Activated T-cell treated with anti-CD3 and anti-CD28 coated beads, Interleukin-2, amount 50 U/mL, for 1 hour (primary cell): ENCODE data around the gene LHCGR.
"Not testable (repeated sequence)": the region's sequence is repeated elsewhere in the genome, so short reads cannot be mapped to it uniquely, and the experiment has no call there.

Experiments used
- DNase-seq: peaks from one replicate; pipeline ENCODE4 v3.0.0-alpha.2; 2020

The LHCGR gene

DNA sequence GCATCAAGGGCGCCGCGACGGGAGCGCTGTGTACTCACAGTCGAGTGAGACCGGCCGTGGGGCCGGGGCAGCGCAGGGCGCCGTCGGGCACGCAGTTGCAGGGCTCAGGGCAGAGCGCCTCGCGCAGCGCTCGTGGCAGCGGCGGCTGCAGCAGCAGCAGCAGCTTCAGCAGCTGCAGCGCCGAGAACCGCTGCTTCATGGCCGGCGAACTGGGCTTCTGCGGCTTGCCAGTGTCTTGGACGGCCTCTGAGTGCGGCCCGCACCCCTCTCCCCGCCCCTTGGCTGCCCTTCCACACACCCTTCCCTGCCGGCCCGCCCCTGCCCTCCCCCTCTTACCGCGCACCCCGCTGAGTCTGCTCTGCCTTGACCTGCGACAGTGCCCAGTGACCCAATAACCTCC is at the start of gene LHCGR:
TSS of gene LHCGR (minus strand) at position 252 of the 400 bp plus-strand sequence. CDS start at position 199, 53 bp downstream.
- DNase-seq: no peak

DNA sequence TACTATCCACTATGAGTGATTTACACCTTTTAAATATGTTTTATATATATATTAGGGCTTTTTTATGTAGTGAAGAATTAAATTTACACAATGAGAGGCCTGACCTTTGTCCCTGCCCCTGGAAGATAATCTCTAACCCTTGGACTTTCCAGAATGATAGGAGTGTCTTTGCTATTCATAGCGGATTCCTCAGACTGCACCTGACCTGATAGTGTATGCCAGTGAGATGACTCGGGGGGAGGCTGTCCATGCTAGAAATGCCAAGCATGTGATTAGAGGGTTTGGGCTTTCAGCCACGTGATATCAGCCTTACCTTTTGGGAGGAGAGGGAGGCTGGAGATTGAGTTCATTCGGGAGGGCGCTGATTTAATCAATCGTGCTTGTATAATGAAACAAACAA is 44.1 kb upstream of the LHCGR start:
- DNase-seq: no peak

DNA sequence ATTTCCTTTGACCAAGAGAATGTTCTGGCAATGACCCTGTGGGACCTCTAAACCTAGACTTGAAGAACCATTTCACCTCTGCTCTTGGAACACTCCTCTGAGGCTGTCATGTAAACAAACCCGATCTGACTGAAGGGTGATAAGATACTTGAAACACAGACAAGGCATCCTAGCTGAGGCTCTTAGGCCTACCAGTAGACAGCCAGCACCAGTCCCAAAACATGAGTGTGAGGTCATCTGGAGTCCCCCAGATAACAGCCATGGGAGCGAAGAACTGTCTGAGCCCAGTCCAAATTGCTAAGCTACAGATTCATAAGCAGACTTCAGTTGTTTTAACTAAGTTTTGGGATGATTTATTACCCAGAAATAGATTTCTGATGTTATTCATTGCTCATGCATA is 39.5 kb upstream of the LHCGR start:
- DNase-seq: no peak

DNA sequence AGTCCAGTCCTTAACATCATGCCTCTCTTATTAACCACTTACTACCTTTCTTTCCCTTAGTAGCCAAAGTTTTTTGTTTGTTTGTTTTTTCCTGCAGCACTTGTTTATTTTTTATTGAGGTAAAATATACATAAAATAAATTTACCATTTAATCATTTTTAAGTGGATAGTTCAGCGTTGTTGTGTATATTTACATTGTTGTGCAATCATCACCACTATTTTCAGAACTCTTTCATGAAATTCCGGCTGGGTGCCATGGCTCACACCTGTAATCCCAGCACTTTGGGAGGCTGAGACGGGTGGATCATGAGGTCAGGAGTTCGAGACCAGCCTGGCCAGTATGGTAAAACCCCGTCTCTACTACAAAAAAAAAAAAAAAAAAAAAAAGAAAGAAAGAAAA is 38.1 kb upstream of the LHCGR start:
- DNase-seq: no peak

DNA sequence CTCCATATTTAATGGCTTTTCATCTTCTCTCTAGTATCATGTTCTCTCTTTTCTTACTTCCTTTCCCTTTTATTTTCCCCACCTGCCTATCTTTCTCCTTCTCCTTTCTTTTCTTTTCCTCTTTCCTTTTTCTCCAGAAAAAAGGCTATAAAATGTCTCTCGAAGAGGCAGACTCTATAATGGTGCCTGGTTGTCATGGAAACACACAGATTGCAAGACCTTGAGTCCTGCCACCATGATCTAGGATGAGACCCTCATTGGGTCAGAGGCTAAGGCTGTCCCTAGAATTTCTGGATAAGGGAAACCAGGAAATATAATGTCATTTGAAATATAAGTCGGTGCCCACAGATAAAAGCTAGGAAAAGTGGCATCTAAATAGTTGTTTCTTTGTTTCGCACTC is 36.5 kb upstream of the LHCGR start:
- no peak for DNase-seq

DNA sequence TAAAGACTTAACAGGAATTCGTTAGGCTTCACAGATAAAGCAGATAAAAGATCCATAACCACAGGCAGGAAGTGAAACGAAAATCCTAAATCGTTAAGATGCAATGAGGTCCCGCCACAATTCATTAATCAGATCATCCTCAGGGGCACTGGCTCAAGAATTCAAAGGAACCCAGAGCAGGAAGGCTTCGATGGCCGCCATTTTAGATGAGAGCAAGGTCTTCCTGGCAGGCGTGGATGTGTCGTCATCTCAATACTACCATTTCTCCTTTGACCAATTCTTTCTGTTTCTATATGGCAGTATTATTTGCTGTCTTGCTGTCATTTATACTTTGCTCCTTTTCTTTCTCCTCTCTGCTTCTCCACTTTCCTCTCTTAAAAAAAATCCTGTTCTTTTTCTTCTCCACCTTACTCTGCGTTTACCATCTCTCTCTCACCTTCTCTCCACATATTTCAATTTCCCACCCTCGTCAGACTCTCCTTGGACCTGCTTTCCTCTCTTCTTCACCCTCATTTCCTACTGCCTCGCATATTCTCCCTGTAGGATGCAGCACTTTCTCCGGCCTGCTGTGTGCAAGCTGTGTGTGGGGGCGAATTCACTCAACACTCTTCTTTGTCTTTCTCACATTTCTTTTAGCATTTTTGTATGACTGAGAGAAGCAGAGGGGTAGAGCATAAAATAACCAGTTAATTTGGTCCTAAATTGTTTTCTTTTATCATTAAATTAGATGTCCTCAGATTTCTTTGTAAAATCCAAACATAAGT is 35.1 kb upstream of the LHCGR start:
- no peak for DNase-seq

DNA sequence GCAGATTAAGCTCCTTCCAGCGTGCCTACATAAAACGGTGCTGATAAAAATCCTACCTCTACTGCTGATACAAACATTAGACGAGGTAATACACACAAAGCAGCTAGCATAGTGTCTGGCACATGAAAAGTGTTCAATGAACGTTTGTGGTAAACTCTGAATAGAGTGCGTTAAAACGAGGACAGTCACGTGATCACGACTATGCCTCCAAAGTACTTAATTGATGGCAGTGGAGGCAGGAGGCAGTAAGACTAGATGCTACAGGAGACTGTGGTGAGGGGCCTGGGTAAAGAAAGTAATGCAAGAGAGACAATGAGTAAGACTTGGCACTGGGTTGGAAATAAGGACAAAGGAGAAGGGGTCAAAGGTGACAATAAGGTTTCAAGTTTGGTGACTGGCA is 32.1 kb upstream of the LHCGR start:
- no peak for DNase-seq

DNA sequence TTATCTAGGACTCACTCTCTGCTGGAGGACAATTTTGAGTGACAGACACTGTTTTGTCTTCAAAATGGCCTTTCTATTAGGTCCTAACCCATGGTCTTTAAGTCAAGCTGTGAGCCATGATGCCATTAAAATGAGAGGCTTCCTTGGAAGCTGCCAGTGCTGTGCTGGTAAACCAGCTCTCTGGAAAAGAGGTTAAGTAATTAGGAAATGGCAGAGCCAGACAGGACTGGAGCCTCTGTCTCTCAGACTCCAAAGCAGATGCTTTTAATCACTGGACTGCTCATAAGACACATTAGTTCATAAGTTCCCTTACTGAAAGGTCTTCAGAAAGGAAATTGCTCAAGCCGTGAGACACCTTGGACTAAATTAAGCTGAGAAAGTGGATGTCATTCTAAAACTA is 25.8 kb upstream of the LHCGR start:
- no peak for DNase-seq

DNA sequence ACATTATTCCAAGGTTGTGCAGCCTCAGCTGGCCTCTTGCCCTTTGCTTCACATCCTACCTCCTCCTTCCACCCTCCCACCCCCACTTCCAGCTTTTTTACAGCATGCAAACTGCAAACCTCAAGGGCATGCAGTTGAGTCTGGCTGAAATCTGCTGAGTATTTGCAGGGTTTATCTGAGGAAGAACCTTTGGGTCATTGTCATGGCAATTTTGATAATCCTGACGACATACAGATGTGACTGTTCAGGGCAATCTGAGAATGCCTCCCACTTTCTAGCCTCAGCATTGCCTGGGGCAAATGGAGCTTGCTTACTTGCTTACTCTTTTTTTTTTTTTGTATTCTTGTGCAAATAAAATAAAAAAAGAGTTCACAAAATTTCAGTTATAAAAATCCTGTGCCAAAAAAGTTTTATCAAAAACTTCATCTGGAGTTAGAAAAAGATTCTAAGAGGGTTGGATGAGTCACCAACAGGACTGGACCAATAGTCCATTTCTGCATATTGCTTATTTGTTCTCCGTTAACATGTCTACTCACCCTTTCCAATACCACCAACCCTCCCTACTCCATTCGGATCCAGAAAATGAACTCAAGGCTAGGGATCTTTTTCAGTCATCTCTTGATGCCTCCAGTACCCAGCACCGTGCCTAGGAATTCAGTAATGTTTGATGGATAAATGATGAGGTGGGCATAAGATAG is 23.6 kb upstream of the LHCGR start:
- no peak for DNase-seq

DNA sequence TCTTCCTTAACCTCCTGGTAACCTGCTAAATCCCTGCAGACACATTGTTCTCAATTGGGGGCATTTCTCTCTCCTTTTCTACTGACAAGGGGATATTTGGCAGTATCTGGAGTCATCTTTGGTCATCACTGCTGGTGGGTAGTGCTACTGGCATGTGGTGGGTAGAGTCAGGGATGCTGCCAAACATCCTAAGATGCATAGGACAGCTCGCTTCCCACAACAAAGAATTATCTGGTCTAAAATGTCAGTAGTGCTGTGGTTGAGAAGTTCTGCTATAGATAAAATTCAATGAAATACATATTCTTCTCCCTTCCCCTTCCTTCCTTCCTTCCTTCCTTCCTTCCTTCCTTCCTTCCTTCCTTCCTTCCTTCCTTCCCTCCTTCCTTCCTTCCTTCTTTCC is 18.7 kb upstream of the LHCGR start:
- no peak for DNase-seq

DNA sequence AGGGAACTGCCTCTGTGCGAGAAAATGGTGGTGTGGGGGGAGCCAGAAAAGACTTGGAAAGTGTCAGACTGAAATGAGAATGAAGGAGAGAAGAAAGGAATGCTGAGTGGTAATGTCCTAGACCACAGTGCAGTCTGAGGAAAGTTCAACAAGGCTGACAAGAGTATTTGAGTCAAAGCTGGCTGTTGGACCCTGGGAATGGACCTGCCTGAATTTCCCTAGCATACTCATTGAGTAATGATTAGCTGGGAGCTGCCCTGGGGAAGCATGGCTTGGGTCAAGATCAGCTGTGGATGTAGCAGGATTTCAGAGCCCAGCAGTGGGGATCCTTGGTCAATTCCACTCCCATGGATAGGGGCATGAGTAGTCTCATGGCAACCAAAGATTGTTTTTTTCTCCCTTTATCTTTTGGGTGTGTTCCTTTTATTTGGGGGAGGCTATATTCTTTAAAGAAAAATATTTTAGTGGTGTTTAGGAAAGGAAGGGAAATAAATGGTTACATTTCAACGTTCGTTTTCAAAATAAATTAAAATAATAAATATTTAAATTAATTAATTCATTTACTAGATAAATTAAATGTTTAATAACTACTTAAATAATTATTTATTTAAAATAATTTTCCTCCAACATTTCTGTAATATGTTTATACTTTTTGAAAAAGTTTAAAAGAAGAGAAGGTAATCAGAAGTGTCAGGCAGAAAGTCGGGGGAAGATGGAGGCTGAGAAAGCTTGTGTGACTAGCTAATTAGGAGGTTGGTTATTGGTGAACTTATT is 15.9 kb upstream of the LHCGR start:
- DNase-seq: no peak

DNA sequence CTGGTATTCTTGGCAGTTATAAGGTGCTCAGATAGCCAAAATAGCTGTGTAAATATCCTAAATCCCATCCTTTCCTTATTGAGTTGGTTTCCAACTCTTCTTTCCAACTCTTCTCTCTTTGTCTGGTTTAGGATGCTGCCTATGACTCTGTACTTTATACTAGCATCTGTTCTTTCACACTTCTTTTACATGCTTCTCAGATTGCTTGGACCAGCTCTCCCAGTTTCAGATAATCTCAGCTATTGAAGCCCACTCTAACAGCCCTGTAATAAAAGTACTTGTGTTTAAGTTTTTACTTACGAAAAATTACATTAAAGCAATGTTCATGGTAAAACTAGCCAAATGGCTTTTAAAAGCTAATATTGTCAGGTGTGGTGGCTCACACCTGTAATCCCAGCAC is 14.7 kb upstream of the LHCGR start:
- DNase-seq: no peak

DNA sequence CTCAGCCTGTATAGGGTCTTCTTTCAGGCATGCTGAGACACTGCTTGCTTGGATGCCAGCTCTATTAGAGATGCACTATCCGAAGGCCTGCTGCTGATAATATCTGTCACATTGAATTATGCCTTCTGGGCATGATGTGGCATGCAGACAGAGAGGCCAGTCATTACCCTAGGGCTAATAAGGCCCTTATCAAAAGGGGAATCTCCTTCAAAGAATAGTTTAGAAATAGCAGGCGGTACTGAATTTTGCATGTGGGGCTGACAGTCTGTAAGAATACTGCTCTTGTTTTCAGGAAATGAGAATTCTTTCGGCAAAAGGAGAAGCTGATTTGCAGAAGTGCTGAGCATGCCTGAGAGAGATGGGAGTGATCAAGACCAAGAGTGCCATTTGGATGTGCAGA is 13.1 kb upstream of the LHCGR start:
- DNase-seq: no peak

DNA sequence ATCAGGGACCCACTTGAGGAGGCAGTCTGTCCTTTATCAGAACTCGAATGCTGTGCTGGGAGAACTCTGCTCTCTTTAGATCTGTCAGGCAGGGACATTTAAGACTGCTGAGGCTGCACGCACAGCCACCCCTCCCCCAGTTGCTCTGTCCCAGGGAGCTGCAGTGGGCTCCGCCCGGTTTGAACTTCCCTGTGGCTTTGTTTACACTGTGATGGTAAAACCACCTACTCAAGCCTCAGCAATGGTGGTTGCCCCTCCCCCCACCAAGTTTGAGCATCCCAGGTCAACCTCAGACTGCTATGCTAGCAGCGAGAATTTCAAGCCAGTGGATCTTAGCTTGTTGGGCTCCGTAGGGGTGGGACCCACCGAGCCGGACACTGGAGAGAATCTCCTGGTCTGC is 11.8 kb upstream of the LHCGR start:
- no peak for DNase-seq

DNA sequence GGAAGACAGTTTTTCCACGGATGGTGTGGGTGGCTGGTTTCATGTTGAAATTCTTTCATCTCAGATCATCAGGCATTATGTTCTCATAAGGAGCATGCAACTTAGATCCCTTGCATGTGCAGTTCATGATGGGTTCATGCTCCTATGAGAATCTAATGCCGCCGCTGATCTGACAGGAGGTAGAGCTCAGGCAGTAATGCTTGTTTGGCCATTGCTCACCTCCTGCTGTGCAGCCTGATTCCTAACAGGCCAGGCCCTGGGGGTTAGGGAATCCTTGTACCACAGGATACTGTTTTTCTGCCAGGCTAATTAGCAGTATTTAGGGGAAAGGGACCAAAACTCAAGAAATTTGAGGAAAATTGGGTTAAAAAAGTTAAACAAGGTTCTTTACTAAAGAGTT is 5.3 kb upstream of the LHCGR start:
- no peak for DNase-seq

DNA sequence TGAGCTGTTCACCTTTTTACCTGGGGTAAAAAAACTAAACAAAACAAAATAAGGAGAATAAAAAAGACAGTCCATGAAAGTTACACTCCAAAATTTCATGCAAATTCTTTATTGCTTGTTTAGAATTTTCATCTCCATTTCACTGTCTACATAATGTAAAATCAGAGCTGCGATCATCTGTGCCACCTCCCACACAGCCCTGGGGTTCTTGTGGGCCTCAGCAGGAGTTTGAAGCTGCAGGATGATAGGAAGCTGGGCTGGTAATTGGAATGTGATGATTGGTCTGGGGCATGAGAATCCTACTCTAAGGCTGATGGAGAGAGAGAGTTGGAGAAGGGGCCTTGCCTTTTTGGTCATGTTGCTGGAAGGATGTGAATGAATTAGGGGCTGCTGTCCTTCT is 4.2 kb upstream of the LHCGR start:
- no peak for DNase-seq

DNA sequence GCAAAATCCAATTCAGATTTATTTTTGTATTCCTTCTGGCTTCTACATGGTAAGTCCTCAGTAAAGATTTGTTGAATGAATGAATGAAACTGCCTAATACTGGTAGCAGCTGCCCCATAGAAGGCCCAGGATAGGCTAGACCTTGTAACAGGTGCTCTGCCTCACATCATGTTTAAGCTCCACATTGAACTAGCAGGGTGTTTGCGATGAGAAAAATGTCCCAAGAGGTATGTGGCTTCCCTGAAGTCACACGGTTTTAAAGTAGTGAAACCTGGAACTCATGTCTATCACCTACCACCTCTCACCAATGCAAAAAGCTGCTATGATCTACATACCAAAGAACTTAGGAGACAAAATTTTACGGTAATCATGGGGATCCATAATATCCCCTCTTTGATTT is 765 bp upstream of the LHCGR start:
- DNase-seq: no peak

DNA sequence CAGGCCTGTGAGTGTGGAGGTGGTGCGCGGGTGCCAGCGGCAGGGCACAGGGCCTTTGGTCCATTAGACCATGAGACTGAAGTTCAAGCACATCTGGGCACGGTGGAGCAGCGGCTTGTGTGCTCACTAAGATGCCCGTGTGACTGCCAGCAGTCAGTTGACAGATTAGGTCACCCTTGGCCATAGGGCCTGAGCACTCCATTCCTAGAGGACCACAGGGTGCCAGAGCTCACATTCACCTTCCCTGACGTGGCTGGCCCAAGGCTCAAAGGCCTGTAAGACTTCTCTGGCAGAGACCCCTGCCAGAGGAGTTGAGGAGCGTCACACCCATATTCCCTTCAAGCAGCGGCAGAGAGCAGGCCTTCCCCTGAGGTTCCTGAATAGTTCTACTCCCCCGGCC is 650 bp downstream of the LHCGR start:
- DNase-seq: no peak

DNA sequence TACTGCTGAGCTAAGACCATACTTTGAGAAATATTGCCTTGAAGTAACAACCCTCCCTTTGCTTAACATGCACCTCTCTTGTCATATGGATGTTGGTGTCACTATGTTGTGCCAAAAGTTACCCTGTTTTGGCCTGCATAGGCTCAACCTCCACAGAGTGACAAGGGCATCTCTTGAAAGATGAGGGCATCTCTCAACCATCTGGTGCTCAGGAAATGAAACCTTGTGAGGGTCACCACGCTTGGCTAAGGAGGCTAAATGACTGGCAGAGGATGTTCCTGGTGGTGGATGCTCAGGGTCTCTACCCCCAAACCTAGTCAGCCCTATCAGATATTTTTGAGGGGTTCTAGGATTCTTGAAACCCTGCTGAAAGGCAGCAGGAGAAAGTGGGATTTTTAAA is 2.3 kb downstream of the LHCGR start:
- no peak for DNase-seq

DNA sequence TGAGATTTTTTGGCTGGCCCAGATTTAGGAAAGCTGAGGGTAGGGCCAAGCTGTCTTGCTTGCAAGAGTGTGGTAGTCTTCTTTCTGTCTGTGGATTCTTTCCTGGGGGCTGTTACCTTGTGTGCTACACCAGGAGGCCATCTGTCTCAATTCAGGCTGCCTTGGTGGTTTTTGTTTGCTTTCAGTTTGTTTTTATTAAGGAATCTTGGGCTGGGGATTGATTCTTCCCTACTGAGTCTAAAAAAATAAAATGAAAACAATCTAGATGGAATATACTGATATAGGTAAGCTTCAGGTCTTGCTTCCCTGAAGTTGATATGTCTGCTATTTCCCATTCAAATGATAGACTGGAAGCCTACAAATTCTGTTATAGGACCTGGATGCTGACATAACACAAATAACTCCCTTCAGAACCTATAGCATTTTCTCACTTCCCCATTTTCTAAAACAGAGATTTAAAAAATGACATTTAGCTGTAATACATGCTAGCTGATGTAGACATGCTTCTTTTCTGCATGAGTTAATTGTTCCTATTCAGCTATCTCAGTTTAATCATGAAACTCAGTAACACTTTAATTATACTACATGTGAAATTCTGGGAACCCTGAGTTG is 5.3 kb downstream of the LHCGR start:
- DNase-seq: no peak

DNA sequence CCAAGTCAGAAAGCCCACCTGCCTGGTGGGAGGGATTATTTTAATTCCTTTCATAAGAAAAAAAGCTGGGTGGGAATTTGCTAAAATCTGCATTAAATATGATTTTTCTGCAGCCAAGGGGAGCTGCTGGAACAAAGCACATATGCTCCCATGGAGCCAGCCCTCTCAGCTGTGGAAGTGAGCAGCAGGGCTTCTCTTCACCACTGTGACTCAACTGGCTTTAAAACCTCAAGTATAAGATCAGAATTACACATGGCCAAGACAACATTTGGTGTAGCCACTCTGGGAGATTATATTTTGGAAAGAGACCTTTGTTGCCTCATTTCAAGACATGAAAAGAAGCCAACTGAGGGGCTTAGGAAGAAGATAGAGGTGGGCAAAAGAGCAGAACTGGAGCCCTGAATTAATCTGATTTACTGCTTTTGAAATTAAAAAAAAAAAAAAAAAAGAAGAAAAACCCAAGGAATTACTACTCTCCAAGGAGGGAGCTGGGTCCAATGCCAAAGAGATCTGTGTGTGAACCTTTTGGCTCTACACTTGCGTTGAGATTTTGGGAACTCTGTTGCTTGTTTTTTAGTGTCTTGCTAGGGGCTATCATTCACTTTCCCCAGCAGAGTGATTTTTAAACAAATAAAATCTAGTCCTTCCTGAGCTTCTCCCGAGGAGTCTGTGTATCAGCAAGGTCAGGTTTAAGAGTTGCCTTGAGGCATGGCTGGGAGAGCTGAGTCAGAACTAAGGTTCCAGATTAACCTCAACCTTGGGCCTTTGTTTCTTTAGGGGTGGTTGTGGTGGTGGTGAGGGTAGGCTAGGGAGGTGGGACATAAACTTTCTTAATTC is 6.0 kb downstream of the LHCGR start:
- DNase-seq: no peak

DNA sequence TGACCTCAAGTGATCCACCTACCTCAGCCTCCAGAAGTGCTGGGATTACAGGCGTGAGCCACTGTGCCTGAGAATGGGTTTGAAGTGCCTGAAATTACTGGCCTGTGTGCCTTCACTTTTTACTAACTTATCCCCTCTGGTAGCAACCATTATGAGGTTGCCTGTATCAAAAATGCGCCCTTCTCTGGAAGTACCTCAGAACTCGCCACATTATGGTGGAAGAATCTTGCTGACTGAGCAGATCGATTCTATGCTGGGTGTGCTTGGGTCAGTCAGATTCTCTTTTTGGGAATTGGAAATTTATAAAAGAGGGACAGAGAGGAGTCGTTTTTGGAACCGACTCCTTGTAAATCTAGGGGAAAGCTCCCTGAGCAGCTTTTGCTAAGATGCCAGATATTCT is 8.2 kb downstream of the LHCGR start:
- no peak for DNase-seq

DNA sequence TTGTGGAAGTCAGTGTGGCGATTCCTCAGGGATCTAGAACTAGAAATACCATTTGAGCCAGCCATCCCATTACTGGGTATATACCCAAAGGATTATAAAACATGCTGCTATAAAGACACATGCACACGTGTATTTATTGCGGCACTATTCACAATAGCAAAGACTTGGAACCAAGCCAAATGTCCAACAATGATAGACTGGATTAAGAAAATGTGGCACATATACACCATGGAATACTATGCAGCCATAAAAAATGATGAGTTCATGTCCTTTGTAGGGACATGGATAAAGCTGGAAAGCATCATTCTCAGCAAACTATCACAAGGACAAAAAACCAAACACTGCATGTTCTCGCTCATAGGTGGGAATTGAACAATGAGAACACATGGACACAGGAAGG is 16.3 kb downstream of the LHCGR start:
- not testable (repeated sequence) for DNase-seq
